NCI-H1105 (cell line): ENCODE measurements around the gene SYNM.
"Not testable (repeated sequence)": the region's sequence is repeated elsewhere in the genome, so short reads cannot be mapped to it uniquely, and the experiment has no call there.

Experiments
- DNase-seq: peaks from one replicate; lab custom pipeline; 2025; lab: John Stamatoyannopoulos, UW

Gene SYNM, protein sequence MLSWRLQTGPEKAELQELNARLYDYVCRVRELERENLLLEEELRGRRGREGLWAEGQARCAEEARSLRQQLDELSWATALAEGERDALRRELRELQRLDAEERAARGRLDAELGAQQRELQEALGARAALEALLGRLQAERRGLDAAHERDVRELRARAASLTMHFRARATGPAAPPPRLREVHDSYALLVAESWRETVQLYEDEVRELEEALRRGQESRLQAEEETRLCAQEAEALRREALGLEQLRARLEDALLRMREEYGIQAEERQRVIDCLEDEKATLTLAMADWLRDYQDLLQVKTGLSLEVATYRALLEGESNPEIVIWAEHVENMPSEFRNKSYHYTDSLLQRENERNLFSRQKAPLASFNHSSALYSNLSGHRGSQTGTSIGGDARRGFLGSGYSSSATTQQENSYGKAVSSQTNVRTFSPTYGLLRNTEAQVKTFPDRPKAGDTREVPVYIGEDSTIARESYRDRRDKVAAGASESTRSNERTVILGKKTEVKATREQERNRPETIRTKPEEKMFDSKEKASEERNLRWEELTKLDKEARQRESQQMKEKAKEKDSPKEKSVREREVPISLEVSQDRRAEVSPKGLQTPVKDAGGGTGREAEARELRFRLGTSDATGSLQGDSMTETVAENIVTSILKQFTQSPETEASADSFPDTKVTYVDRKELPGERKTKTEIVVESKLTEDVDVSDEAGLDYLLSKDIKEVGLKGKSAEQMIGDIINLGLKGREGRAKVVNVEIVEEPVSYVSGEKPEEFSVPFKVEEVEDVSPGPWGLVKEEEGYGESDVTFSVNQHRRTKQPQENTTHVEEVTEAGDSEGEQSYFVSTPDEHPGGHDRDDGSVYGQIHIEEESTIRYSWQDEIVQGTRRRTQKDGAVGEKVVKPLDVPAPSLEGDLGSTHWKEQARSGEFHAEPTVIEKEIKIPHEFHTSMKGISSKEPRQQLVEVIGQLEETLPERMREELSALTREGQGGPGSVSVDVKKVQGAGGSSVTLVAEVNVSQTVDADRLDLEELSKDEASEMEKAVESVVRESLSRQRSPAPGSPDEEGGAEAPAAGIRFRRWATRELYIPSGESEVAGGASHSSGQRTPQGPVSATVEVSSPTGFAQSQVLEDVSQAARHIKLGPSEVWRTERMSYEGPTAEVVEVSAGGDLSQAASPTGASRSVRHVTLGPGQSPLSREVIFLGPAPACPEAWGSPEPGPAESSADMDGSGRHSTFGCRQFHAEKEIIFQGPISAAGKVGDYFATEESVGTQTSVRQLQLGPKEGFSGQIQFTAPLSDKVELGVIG (N-terminal part only)

DNA sequence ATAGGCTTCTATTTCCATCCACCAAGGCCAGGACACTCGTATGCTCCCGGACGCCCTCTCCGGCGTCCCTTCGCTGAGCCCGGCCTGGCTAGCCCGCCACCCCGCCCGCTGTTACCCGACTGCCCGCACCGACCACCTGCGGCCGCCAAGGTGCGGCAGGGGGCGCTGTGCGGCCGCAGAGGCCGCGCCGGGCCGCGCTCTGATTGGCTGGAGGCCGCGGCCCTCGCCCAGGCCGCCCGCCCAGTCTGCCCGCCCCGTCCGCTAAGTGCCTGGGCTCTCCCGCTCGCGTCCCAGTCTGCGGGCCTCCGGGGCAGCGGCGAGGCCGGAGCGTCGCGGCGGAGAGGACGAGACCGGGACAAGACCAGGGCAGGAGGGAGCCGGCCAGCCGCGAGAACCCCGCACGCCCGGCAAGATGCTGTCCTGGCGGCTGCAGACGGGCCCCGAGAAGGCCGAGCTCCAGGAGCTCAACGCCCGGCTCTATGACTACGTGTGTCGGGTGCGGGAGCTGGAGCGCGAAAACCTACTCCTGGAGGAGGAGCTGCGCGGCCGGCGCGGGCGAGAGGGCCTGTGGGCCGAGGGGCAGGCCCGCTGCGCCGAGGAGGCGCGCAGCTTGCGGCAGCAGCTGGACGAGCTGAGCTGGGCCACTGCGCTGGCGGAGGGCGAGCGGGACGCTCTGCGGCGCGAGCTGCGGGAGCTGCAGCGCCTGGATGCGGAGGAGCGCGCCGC lies at the start of gene SYNM:
TSS of gene SYNM (plus strand) at position 293 of the 726 bp plus-strand sequence. CDS start at position 413, 120 bp downstream.
- DNase-seq, result peak; percentile 87

DNA sequence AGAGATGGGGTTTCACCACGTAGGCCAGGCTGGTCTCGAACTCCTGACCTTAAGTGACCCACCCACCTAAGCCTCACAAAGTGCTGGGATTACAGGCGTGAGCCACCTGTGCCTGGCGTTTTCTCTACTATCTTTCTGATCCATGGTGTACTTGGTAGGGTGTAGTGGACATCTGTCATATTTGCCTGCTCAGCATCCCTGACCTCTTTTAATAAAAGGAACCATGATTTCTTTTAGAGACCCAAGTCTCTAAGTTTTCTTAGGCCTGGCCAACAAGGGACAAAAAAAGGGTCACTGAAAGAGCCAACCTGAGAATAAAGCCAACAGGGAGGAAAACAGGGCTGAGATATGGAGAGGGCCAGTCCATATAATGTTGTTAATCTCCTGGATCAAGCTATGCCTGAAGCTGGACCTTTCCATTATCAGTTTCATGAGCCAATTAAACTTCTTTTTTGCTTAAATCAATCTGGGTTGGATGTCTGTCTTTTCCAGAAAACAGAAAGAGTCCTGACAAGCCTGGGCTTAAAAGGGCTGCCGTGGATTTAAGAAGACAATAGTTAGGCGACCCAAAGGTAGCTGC lies 49.2 kb upstream of the SYNM start:
- no peak for DNase-seq

DNA sequence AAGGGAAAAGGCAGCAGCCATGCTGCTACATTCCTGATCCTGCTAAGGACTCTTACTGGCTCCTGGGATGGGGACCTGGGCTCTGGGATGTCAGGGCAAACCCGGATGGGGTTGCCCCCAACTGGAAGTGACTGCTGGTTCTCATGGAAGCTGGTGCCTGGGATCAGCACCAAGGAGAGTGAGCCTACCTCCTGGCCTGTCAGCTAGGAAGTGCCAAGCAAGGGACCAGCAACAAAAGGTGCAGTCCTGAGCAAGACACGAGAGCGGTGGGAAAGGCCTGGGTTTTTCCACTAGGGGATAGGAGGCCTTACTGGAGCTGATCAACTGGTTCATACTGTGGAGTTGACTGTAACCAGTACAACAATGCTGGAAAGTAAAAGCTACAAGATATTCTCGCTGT lies 47.9 kb upstream of the SYNM start:
- no peak for DNase-seq

DNA sequence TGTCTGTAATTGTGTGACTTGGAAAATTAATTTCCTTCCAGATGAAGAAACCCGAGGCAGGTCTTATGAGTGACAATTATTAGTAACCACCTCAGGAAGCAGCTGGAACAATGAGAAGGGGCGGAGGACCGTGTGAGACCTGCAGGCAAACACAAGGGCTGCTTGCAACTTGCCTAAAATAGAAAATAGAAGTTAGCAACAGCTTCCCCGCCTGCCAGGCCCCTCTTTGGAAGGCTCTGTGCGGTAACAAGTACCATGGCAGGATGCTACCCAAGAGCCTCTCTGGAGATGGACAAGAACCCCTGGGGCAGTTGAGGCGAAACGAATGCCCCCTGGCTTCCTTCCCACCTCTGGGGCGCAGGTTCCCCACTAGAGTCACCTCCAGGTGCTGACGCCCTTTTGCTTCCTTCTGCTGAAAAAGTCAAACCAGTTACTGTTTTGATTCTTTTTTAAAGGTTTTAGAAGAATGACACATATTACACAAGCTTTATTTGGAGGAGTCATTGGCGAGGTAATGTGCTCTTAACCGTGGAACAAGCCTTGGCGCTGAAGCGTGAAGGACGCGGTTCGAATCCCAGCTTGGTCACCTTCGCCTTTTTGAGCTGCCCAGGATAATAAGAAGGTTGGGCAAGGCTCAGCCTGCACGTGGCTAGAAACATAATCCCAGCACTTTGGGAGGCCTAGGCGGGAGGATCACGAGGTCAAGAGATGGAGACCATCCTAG lies 47.0 kb upstream of the SYNM start:
- DNase-seq, result no peak

DNA sequence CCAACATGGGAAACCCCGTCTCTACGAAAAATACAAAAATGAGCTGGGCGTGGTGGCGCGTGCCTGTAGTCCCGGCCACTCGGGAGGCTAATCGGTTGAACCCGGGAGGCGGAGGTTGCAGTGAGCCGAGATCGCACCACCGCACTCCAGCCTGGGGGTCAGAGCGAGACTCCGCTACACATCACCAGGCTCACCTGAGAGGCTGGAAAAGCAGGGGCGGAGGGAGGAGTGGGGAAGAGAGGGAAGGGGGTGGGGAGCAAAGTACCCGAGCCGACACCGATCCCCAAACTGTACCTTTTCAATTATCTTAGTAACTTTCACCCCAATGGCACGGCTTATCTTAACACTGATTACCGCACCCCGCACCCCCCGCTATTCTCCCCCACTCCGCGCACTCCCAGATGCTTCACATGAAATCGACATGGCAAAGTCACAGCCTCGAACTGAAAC lies 46.4 kb upstream of the SYNM start:
- no peak for DNase-seq

DNA sequence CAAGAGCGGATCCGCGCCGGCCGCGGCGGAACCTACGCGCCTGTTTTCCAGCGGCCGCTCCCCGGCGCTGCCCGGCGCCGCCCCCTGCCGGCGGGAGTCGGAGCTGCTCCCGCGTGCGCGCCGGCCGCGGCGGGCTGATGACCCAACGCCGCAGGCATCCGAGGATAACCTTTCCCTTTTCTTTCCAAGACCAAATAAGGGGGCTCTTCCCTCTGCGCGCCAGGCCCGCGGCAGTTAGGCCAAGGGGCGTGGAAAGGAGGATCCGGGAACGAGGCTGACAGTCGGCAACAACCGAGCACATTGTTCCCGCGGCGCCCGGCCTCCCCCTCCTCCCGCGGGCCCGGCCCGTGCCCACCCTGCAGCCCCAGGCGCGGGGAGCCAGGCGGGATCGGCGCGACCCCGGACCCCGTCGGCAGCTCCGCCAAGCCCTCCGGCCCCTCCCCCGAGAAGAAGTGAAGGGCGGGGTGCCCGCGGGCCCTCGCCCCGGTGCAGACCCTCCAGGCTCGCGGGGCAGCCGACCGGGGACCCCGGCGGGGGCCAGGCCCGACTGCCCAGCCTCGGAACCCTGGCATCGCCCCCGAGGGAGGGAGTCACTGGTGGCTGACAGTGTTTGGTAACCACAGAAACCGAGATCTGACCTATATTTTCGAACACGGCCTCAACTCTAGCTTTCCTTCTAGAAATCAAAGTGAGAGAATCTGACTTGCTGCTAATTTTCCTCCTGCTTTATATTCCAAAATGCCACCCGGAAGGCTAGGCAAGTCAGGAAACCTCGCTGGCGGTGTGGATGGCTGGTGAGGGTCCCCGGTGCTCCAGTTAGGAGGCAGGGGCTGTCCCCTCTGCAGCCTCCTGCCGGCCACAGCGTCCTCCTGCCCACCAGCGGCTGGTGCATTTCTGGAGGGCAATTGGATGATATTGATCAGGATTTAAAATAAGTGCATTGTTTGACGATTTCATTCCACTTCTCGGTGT lies 45.6 kb upstream of the SYNM start:
- DNase-seq, result peak; percentile 27

DNA sequence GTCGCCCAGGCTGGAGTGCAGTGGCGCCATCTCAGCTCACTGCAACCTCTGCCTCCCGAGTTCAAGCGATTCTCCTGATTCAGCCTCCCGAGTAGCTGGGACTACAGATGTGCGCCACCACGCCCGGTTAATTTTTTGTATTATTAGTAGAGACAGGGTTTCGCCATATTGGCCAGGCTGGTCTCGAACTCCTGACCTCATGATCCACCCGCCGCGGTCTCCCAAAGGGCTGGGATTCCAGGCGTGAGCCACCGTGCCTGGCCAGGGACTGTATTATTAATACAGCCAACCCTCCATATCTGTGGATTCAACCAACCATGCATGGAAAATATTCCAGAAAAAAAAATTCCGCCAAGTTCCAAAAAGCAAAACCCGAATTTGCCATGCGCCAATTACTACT lies 44.7 kb upstream of the SYNM start:
- not testable (repeated sequence) for DNase-seq

DNA sequence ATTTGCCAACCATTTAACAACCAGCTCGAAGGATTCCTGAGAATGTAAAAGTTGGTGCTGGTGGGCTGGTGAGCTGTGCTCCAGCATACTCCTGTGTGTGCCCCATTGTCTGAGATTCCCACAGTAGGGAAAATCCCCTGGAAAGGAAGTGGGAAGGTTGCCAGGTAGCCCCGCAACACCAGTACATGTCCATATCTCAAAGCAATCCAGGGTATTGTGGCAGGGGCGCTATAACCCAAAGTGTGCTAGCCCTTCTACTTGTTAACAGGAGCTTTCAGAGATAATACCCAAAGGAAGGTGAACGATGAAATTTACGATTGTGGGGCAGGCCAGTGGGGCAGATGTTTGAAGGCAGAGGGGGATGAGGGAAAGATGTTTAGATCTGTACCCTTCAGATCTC lies 42.7 kb upstream of the SYNM start:
- DNase-seq, result no peak

DNA sequence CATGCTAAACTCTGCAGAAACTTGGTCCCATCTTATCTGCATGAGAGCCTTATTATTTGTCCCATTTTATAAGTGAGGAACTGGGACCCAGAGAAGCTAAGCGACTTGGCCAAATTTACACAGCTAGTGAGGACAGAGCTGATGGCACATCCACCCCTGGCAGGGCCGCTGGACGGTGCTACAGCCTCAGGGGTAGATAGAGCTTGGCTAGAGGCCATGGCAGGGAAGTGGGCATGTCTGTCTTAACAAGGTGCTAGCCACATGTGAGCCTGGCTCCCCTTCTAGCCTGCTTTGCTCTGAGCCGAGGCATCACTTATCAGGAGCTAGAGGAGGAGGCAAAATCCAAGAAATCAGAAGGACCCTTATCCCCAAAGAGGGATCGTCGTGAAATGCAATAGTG lies 36.7 kb upstream of the SYNM start:
- no peak for DNase-seq

DNA sequence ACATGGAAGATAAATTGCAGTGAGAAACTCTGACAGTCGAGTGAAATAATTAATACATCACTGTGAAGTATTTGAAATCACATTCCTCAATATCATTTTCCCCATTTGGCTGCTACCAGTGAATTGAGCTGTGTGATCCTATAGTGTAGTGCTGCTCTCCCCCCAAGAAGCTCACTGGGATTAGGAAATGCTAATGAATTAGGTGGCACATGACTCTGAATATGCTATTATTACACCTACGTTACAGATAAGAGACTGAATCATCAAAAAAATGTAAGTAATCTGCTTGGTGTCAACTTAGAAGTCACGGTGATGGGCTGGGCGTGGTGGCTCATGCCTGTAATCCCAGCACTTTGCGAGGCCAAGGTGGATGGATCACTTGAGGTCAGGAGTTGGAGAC lies 34.7 kb upstream of the SYNM start:
- no peak for DNase-seq

DNA sequence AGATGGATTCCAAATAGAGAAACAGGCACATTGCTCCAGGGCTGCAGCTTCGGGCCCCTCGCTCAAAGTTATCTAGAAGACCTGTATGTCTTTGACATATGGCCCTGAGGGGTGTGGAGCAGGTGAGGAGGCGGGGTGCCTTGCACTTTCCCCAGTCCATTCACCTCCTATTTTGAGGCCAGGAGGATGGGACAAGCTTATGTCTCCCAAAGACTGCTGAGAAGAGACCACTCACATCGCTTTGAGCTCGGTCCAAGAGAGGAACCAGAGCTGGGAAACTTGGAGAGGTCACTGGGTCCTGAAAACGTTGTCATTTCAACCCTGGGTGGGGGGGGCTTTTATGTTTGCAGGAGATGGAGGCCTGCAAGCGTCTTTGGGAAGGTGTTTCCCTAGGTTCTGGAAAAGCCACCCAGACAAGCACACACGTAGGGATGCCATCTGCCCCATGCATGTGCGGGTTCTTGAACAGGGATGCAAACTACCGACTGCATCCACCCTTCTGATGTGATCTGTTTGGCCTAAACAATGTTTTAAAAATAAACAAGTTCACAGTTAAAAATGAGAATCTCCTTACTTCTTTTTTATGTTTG lies 33.7 kb upstream of the SYNM start:
- DNase-seq, result no peak

DNA sequence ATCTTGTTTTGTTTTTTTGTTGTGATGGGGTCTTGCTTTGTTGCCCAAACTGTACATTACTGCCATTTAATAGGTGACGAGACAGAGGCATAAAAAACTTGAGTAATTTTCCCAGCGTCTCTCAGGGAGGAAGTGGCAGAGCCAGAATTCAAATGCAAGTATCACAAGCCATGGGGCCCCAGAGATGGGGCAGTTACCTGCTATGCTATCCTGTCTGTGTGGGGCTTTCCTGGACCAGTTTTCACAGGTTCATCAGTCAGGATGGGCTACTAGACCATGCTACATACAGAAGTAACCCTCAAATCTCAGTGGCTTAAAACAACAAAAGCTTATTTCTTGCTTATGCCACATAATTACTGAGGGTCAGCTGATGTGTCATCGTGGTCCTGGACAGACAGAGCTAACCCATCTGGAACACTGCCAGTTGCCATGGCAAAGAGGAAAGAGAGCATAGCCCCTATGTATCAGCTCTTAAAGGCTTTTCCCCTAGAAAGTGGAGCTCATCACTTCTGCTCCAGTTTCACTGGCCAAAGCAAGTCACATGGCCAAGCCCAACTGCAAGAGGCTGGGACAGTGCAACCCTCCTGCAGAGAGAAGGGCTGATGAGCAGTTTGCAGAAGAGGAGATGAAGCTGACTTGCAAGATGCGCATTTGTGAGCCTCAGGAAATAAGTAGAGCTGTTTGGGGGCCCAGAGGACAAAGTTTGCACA lies 31.7 kb upstream of the SYNM start:
- no peak for DNase-seq

DNA sequence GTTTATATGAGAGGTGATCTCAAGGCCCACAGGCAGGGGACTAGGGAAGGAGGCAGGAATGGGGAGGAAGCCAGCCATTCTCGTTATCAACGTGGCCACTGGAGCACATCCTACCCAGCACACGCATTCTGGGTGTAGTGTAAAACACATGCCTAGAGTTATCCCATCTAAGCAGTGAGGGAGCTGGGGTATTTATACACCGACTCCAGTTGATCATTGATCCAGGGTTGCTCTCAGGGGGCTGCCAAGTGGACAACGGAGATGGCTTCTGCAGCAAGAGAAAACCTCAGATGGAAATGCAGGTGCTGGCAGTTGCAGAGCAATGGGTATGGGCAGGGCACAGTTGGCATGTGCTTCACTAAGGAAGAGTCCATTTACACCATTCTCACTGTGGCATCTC lies 30.4 kb upstream of the SYNM start:
- DNase-seq, result no peak

DNA sequence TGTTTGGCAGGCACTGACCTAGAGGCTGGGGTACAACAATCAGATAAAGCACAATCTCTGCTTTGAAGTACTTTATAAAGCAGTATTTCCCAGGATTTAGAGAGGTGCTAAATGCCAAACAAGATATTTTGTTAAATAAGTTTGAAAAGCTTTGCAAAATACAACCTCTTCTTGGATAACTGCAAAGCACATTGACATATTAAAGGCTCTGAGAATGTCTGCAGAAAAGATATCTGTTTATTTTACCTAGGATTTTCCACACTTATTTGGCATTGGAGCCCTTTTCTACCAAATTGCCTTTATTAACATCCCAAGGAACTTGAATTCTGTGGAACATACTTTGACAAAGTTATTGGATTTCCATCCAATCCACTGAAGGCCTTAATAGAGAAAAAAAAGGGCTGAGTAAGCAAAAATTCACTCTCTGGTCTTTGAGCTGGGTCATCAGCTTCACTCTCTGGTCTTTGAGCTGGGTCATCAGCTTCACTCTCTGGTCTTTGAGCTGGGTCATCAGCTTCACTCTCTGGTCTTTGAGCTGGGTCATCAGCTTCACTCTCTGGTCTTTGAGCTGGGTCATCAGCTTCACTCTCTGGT lies 29.7 kb upstream of the SYNM start:
- not testable (repeated sequence) for DNase-seq

DNA sequence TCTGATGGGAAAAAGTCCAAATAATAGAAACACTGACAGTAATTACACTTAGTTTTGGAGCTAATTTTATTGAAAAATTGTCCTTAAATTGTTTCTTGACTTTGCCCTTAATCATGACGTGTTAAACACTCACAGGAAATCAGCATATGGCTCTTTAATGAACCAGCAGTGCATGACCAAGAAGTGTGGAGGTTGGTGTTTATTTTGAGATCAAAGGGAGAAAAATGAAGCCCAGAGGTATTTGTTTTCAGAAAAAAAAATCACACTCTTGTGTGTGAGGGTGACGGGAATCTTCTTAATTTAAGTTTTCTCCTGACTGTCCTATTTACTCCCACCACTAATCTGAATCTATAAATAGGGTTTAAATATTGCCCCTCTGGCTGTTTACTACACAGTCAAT lies 28.8 kb upstream of the SYNM start:
- DNase-seq, result no peak

DNA sequence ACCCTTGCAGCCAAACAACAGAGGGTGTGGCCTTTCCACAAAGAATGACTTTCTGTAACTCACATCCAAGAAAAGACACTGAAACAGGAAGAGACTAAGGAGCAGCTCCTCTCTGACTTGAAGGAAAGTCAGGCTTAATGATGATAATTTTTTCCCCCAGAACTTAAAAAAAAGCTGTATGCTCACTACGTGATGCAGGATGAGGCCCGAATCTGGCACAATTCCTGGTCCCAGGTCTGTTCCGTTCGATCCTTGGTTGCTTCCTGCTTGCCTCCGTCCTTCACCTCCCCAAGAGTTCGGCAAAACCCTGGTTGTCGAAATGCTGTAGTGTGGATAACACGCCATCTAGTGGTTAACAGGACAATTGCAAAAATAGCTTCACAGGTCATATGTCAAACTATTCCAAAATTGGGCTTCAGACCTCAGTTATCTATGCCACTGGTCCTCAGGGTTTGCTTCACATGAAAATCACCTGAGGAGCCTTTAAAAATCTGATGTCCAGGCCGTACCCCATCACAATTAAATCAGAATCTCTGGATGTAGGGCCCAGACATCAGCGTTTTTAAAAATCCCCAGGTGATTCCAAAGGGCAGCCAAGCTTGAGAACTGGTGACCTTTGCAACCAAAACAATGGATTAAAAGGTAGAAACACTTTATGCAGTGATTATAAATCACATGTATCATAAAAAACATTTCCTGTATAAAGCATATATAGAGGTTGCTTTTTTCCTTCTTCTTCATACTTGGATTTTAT lies 28.1 kb upstream of the SYNM start:
- DNase-seq, result peak; percentile 89

DNA sequence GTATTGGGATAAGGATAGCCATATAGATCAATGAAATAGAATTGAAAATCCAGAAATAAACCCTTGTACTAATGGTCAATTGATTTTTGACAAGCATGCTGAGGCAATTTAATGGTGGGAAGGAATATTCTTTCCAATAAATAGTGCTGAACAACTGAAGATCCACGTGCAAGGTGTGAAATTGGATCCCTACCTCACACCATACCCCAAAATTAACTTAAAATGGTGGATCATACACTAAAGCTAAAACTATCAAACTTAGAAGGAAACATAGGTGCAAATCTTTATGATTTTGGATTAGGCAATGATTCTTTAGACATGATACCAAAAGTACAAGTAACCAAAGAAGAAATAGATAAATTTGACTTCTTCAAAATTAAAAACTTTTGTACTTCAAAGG lies 22.1 kb upstream of the SYNM start:
- no peak for DNase-seq
